GM19452 (cell line): ENCODE results near the gene GPR156.
"Not testable (repeated sequence)": the region's sequence is repeated elsewhere in the genome, so short reads cannot be mapped to it uniquely, and the experiment has no call there.

Experiments used
- ATAC-seq: cut with Tn5 transposase; IDR thresholded peaks from one replicate; pipeline ENCODE4 v1.9.1; 2021; ENCODE audit not compliant: unreplicated experiment

GPR156 gene

GRCh38 chr3:120163816-120164215 is 121.2 kb downstream of the GPR156 start:
- ATAC-seq: no peak

- no peak for ATAC-seq
Measured at GRCh38 chr3:120163026-120163425, 122.0 kb downstream of the GPR156 start.

- no peak for ATAC-seq
Measured at GRCh38 chr3:120162400-120162799, 122.6 kb downstream of the GPR156 start.

- ATAC-seq: no peak
Measured at GRCh38 chr3:120161902-120162301, 123.1 kb downstream of the GPR156 start.

DNA sequence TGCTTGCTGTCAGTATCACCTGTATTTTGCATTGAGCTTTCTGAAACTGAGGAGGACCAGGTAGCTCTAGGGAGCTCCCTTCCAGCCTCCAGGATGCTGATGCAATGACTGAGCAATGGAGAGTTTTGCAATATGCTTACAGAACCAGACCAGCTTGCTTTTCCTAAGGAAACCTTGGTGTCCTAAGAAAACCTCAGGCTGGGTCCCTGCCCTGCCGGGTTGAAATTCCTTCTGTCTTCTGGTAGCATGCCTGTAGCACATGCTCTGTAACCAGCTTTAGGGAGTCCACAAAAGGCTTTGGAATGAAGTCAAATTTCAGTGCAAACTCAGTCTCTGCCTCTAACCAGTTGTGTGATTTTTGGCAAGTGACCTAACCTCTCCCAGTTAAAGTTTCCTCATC is 125.0 kb downstream of the GPR156 start:
- ATAC-seq: no peak

DNA sequence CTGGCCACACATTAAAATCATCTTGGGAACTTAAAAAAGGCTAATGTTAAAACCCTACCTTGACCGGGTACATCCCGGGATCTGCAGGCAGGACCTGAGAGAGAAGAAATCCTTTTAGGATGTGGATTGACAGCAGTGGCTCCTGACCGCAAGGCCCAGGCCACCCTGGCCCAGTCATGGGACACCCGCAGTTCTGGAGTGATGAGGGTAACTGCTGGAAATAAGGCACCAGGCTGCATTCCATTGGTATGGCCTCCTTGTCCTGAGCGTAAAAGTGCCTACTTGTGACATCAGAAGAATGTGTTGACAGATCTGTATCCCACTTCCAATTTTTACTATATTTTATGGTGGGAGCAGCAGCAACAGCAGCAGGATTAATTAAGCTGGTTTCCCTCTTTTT is 127.3 kb downstream of the GPR156 start:
- no peak for ATAC-seq

DNA sequence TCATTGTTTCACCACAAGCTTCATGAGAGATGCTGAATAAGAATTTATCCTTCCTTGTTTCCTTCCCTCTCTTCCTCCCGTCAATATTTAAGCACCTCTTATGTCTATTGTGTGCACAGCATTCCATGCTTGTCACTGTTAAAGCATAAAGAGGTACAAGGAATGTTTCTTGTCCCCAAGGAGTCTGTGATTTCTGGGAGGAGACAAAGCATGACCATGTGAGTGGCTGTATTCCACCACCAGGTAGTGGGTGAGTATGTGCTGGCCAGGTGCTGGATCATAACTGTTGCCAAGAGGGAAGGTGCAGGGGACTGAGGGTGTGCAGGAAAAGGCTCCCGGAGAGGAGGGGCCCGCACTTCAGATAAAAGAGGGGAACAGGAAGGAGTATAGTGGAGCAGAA is 127.9 kb downstream of the GPR156 start:
- no peak for ATAC-seq

DNA sequence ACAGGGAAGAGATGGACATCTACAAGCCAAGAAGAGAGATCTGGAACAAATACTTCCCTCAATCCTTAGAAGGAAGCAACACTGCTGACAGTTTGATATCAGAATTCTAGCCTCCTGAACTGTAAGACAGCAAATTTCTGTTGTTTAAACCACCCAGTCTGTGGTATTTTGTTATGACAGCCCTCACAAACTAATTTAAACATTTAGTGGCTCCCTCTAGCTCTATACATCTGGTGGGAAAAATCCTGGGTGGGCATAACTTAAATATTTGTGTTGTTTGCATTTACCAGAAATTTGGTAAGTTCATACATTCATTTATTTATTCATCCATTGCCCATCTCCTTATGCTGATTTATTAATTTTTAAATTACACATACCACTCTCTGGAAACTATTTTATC is 128.3 kb downstream of the GPR156 start:
- no peak for ATAC-seq

DNA sequence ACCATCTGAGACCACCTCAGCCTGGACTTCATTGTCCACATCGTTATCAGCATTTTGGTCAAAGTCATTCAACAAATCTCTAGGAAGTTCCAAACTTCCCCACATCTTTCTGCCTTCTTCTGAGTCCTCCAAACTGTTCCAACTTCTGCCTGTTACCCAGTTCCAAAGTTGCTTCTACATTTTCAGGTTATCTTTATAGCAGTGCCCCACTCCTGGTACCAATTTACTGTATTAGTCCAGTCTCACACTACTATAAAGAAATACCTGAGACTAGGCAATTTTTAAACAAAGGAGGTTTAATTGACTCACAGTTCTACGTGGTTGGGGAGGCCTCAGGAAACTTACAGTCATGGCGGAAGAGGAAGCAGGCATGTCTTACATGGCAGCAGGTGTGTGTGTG is 129.3 kb downstream of the GPR156 start:
- not testable (repeated sequence) for ATAC-seq

- no peak for ATAC-seq
Measured at GRCh38 chr3:120155108-120155507, 129.9 kb downstream of the GPR156 start.

DNA sequence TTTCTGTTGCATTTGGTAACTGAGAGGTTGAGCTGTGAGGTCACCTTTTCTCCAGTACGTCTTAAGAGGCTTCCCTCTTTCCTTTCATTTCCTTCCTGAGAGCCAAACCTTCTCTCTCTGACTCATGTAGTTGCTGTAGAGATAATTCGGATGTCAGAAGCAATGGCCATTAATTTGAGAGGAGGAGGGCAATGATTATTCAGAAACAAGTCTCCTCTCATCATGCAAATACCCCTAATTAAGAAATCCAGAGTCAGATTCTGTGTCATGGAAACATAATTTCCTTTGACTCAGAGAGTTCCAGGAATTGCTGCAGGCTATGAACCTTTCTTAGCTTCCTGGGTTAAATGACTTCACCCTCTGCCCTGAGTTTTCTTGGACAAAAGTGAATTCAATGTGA is 131.7 kb downstream of the GPR156 start:
- ATAC-seq: no peak

DNA sequence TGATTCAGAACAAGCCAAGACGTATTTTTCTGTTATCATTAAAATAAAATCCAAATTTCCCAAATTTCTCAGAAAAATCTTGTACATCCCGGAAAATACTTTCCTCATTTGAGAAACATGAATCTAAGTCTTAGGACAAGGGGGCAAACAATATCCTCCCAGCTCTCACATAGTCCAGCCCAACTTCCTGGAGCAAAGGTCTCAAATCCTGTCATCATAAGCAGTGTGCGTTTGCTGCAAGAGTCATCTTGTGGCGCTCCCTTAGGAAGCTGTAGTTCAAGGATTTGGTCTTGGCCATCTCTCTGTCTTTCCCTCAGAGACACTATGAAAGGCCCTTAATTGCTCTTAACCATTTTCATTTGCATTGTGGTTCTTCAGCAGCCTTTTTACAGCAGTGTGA is 133.2 kb downstream of the GPR156 start:
- ATAC-seq: no peak

GRCh38 chr3:120148187-120148949 is 136.7 kb downstream of the GPR156 start:
- no peak for ATAC-seq

DNA sequence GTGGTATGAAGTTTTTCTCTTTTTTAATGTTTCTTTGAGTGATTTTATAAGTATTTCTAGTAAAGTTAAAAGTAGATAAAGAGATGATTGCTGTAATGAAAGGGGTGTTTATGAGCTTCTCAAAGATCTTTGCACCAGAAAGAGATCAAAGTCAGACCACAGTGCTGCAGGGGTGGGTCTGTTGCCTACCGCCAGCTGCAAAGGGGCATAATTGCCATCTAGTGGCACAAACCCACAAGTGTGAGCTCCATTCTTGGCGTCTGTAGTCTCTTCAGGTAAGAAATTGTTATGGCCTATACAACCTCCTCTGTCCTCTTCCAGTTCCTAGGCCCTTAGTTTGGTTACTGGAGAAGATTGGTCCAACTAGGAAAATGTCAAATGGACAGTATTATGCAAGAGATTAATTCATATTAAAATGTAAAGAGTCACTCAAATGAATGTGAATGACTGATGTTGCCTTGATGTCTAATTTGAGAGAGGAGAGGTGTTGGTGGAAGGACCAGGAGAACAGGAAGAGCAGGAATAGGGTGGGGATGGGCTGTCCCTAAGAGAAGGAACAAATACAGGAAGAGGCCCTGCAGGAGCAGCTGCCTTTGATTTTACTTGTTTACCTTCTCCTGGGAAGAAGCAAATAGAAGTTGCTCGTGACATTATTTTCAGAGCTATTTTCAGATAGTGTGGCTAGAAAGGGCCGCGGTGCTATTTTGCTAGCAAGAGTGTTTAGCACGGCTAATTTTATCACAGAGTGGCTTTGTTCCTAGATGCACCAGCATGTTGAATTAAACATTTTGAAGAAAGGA is 137.8 kb downstream of the GPR156 start:
- ATAC-seq: no peak

DNA sequence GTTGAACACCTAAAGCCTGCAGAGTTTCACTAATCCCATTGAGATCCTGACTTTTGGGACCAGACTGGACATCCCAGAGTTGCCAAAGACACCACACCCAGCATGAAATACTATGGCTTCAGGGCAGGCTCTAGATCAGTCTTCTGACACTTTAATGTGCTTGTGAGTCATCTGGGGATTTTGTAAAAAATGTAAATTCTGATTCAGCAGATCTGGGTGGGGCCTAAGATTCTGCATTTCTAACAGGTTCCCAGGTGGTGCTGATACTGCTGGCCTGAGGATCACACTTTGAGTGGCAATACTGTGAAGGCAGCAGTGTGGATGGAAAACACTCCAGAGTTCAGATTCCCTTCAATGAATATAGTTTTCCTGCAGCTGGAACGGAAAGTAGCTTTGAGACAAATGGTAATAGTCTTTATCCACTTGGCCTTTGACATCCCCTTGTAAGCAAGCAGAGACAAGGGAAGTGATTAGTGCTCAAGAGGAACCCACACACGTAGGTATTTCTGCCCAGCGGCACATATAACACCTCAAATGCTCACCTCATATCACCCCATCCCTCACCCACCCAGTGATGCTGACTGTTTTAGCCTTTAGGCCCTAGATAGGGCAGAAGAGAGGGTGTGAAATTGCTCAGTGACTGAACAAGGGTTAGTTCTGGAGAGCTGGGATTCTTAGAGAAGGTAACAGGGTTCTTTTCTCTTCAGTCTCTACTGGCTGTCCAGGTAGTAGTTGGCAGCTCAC is 139.3 kb downstream of the GPR156 start:
- ATAC-seq: peak; percentile 48

- ATAC-seq: no peak
Measured at GRCh38 chr3:120144267-120144666, 140.8 kb downstream of the GPR156 start.

DNA sequence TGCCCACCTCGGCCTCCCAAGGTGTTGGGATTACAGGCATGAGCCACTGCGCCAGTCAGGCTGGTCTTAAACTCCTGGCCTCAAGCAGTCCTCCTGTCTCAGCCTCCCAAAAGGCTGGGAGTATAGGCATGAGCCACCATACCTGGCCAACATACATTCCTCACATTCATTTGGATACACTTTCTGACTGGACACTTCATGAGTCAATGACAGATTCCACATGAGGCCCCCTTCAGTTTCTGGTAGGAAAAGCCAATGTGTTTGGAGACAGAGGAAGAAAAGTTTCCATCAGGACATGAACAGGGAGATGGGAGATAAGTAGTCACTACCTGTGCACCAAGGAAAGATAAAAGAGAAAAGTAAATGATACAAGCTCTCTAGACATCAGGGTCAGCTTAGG is 141.3 kb downstream of the GPR156 start:
- ATAC-seq: no peak

DNA sequence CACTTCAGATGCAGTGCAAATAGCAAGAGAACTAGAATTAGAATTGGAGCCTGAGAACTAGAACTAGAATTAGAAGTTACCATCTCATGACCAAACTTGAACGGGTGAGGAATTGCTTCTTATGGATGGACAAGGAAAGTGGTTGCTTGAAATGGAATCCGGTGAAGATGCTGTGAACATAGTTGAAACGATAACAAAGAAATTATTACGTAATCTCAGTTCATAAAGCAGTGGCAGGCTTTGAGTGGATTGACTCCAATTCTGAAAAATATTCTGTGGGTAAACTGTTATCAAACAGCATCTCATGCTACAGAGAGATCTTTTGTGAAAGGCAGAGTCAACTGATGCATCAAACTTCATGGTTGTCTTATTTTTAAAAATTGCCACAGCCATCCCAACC is 142.8 kb downstream of the GPR156 start:
- ATAC-seq: no peak

DNA sequence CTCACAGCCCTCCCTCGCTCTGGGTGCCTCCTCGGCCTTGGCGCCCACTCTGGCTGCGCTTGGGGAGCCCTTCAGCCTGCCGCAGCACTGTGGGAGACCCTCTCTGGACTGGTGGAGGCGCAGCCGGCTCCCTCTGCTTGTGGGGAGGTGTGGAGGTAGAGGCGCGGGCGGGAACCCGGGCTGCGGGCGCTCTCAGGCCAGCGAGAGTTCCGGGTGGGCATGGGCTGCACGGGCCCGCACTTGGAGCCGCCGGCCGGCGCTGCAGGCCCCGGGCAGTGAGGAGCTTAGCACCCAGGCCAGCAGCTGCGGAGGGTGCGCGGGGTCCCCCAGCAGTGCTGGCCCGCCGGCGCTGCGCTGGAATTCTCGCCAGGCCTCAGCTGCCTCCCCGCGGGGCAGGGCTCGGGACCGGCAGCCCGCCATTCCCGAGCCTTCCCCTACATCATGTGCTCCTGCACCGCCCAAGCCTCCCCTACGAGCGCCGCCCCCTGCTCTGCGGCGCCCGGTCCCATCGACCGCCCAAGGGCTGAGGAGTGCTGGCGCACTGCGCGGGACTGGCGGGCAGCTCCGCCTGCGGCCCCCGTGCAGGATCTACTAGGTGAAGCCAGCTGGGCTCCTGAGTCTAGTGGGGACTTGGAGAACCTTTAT is 144.8 kb downstream of the GPR156 start:
- no peak for ATAC-seq

- ATAC-seq: no peak
Measured at GRCh38 chr3:120139140-120139539, 145.9 kb downstream of the GPR156 start.

- ATAC-seq: no peak
Measured at GRCh38 chr3:120137548-120137947, 147.5 kb downstream of the GPR156 start.
